Gastroesophageal sphincter (tissue), 3 donors: ENCODE data around the gene AHRR.
"Not testable (repeated sequence)": the region's sequence is repeated elsewhere in the genome, so short reads cannot be mapped to it uniquely, and the experiment has no call there.

Source experiments
- CTCF ChIP-seq, 4 experiments: fragments of 200-600 bp in 2 of 4; fragments of 450-650 bp in 2 of 4; sonication (generic) in 1 of 4; IDR thresholded peaks; one replicate each; pipeline ENCODE4 v1.5.1; 2017 to 2019; ENCODE audit warnings: antibody characterized with exemption in 4 of 4, mild to moderate bottlenecking in 2 of 4, moderate library complexity in 2 of 4
- EP300 ChIP-seq: sonication (generic); formaldehyde crosslinking; IDR thresholded peaks from one replicate; pipeline ENCODE4 v1.6.1; 2017; ENCODE audit warnings: antibody characterized with exemption, mild to moderate bottlenecking
- POLR2A ChIP-seq, 2 donors: fragments of 450-650 bp; IDR thresholded peaks; one replicate each; pipeline ENCODE4 v1.6.1; 2017; ENCODE audit warnings: antibody characterized with exemption in 2 of 2, mild to moderate bottlenecking in 2 of 2, moderate library complexity in 1 of 2
- POLR2AphosphoS5 ChIP-seq: sonication (generic); formaldehyde crosslinking; IDR thresholded peaks from one replicate; pipeline ENCODE4 v1.6.1; 2017; ENCODE audit warnings: antibody characterized with exemption

GRCh38 chr5:303741-304140 lies 17.8 kb upstream of the AHRR start:
- TF ChIP-seq POLR2AphosphoS5; CTCF (IDR thresholded peaks at IDR 0.05); EP300; POLR2A (IDR thresholded peaks at IDR 0.05): not testable (repeated sequence)
